HG02870 (cell line): Measurements from ENCODE around the gene RPS6KB1.
A peak's percentile ranks its signal among the peaks of the same experiment; 100 is the strongest.
"Not testable (repeated sequence)": the region's sequence is repeated elsewhere in the genome, so short reads cannot be mapped to it uniquely, and the experiment has no call there.

ENCODE experiments used
- ATAC-seq: cut with Tn5 transposase; IDR thresholded peaks from one replicate; pipeline ENCODE4 v1.9.1; 2021; ENCODE audit warnings: mild to moderate bottlenecking, moderate library complexity; ENCODE audit not compliant: unreplicated experiment

The RPS6KB1 gene

DNA sequence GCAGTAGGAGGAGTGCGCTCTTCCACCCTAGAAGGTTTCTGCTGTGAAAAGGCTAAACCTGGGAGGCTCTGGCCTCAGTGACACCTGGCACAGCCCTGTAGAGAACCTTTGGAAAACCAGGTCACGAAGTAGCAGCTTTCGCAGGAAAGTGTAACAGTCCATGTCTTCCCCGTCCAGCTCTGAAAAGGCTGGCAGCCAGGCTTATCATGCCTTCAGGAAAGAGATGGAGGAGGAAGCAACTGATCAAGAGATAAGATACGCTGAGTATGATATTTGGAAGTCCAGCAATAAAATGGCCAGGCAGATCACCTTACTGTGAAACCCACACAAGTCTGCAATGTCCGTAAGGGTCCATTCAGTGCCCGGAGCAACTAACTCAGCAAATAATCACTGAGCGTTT, 22.4 kb upstream of the RPS6KB1 start:
- ATAC-seq = no peak

DNA sequence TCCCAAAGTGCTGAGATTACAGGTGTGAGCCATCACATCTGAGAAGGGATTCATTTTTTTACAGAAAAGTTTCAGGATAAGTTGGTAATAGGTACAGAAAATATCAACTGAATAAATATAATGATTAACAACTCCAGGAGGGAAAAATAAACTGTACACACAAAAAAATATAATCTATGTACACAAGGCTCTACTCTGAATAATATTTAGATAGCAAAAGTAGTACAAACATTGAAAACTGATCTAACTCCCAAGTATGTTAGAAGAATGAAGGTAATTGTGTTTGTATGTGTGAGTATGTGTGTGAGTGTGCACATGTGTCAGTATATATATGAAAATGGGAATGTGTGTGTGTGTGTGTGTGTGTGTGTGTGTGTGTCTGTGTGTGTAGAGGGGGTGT, 20.6 kb upstream of the RPS6KB1 start:
- no peak for ATAC-seq

GRCh38 chr17:59873414-59873813, 19.5 kb upstream of the RPS6KB1 start:
- not testable (repeated sequence) for ATAC-seq

GRCh38 chr17:59874376-59874775, 18.5 kb upstream of the RPS6KB1 start:
- ATAC-seq = no peak

DNA sequence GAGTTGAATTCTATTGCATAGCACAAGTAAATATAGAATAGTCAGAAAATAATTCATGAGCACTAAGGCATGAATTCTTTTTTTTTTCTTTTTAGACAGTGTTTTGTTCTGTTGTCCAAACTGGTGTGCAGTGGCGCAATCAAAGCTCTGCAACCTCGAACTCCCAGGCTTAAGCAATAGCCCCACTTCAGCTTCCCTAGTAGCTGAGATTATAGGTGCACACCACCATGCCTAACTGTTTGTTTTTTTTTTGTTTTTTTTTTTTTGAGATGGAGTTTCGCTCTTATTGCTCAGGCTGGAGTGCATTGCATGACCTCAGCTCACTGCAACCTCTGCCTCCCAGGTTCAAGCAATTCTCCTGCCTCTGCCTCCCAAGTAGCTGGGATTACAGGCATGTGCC, 16.8 kb upstream of the RPS6KB1 start:
- no peak for ATAC-seq

GRCh38 chr17:59877965-59878364, 15.0 kb upstream of the RPS6KB1 start:
- ATAC-seq = no peak

GRCh38 chr17:59878624-59879023, 14.3 kb upstream of the RPS6KB1 start:
- no peak for ATAC-seq

- no peak for ATAC-seq
Observed at GRCh38 chr17:59884861-59885260, 8.1 kb upstream of the RPS6KB1 start.

DNA sequence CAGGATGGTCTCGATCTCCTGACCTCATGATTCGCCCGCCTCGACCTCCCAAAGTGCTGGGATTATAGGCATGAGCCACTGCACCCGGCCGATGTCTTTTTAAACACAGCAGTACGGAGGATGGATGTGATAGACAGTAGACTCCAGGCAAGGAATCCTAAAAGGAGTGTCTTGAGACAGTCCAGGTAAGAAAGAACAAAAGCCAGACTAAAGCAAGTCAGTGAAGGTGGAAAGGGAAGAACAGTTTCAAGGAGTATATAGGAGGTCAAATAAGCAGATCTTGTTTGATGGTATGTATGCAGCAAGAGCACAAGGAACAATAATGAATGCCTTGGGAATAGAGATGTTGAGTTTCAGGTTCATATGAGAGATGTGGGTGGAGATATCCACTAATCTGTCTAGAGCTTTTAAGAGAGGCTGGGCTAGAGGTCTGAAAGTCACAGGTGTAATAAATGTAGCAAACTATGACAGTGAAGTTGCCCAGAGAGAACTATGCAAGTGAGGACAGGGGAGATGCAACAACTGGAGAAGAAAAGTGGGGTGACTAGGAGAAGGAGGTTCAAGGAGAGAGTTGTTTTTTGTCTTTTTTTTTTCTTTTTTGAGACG, 4.7 kb upstream of the RPS6KB1 start:
- no peak for ATAC-seq

GRCh38 chr17:59890720-59891119, 2.2 kb upstream of the RPS6KB1 start:
- ATAC-seq = no peak

DNA sequence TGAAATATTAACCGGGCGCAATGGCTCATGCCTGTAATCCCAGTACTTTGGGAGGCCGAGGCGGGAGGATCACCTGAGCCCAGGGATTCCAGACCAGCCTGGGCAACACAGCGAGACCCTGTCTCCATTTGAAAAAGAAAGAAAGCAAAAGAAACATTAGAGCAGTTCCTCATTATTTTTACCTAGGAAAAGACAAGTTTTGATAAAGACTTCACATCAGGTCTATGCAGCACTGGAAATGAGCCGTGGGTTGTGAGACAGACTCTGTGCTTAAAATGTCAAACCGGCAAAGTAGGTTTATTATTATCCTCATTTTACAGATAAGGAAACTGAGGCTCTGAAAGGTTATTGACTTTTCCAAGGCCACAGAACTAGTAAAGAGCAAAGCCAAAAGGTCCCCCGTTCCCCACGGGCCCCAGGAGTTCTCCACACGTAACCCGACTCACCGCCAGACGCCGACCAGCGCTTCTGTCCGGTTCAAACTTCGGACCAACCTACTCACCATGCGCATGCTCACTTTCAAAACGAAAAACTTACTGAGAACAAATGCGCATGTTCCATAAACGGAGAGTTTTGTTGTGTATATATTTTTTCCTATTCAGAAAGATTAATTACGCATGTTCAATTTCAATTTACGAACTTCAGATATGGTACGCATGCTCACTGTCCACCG, 534 bp upstream of the RPS6KB1 start:
- ATAC-seq = peak; percentile 52

DNA sequence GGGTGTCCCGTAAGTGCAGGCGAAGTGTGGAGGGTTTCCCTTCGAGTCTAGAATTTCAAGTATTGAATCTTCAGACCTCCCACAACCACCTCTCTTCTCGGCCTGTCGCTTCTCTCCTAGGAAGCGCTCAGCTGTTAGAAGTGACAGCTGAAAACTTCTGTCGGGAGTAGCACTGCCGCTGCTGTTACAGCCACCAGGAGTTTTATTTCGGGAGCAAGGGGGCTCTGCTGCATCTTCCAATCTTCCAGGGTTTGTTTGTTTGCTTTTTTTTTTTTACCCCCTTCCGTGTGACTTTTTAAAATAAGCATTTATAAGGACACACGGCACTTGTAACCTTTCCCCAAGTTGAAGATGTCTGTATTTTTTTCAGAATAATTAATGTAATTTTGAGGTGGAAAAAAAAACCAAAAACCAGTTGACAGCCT, 767 bp downstream of the RPS6KB1 start:
- ATAC-seq = no peak

DNA sequence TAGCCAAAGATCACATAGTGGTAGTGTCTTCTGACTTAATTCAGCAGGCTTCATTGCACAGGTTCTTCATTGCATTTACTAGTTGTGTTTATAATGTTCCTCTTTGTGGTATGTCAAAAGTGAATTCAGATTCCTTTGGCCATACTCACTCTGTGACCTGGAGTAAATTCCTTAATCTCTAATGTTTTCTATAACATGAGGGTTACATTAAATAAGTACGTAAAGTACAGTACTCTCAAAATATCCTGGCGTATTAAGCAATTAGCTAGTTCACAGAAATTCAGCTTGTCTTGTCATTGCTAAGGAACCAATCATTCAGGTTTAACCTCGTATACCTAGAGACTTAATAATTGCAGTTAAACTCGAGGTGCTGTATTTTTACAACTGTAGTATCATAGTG, 4.2 kb downstream of the RPS6KB1 start:
- ATAC-seq = no peak

DNA sequence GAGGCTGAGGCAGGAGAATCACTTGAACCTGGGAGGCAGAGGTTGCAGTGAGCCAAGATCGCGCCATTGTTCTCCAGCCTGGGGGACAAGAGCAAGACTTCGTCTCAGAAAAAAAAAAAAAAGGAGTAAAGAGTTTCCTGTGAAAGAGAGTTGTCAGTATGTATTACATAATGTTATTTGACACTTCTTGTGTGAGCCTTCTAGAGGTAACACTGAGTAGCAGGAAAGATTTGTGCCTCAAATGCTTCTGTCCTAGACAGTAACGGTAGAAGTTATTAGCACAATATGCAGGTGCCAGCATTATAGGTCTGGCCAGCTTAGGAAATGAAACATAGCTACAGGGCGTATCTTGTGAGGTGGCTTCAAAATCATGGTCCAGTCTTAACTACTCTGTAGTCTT, 6.2 kb downstream of the RPS6KB1 start:
- ATAC-seq = no peak

DNA sequence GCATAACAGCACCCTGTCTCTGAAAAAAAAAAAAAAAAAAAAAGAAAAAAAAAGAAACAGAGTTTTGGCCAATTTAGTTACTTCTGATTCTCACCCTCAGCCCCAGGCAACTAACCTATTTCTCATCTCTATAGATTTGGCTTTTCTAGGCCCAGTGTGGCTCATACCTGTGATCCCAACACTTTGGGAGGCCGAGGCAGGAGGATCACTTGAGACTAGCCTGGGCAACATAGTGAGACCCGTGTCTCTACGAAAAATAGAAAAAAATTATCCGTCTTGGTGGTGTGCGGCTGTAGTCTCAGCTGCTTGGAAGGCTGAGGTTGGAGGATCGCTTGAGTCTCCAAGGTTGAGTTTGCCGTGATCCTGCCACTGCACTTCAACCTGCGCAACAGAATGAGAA, 8.7 kb downstream of the RPS6KB1 start:
- ATAC-seq = no peak

DNA sequence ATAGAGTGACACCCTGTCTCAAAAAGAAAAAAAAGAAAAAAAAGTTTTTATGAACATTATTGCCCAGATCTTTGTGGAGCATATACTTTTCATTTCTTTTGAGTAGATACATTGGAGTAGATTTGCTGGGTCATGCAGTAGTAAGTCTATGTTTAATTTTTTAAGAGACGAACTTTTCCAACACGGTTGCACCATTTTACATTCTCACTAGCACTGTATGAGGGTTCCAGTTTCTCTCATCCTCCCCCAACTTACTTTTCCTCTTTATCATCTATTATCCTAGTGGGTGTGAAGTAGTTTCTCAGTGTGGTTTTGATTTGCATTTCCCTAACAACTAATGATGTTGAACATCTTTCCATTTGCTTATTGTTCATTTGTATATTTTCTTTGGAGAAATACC, 10.5 kb downstream of the RPS6KB1 start:
- no peak for ATAC-seq

GRCh38 chr17:59907467-59907866, 14.5 kb downstream of the RPS6KB1 start:
- no peak for ATAC-seq

DNA sequence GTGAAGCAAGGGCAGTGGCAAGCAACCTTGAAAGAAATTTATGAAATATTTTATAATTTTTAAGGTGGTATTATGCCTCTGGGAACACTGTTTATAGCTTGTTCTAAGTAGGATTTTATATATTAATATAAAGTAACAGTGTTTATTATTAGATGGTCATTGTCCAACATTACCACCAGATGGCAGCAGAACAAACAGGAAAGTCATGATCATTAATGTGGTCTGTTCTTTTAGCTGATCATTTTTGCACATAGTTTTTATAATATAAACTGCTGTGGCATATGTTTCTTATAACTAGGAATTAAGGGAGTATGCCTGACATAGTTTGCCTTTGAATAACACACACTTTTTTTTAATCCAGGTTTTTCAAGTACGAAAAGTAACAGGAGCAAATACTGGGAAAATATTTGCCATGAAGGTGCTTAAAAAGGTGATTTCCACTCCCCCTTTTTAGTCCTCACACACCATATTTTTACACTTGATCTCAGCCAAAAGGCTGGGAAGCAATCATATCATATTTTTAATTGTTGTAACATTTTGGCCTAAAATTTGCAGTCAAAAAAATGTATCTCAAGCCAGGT, 21.4 kb downstream of the RPS6KB1 start:
- no peak for ATAC-seq

GRCh38 chr17:59916446-59916845, 23.5 kb downstream of the RPS6KB1 start:
- no peak for ATAC-seq

- ATAC-seq = not testable (repeated sequence)
Observed at GRCh38 chr17:59920637-59921036, 27.7 kb downstream of the RPS6KB1 start.

DNA sequence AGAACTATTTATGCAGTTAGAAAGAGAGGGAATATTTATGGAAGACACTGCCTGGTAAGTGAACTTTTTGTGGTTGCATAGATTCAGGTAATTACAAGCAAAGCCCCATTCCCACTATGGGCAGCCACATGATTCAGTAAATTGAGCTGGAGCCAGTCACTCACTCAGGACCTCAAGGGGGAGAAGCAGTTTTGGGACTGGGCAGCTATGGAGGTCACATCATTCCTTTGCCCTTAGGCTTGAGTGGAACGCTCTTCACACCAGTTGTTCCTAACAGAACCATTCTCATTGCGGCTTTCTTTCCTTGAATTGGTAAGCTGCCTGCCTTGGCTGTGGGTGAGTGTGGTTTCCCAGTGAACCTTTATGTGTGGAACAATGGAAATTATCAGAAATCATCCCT, 37.2 kb downstream of the RPS6KB1 start:
- not testable (repeated sequence) for ATAC-seq

- not testable (repeated sequence) for ATAC-seq
Observed at GRCh38 chr17:59930768-59931167, 37.8 kb downstream of the RPS6KB1 start.
